Suprapubic skin (tissue), 4 donors: ENCODE data around the gene PLXND1.

Experiments used
- CTCF ChIP-seq, 2 donors: fragments of 200-600 bp in 1 of 2; fragments of 450-650 bp in 1 of 2; sonication (generic) in 1 of 2; IDR thresholded peaks; one replicate each; pipeline ENCODE4 v1.5.1; 2016 to 2019; ENCODE audit warnings: antibody characterized with exemption in 2 of 2, mild to moderate bottlenecking in 1 of 2, moderate library complexity in 1 of 2
- EP300 ChIP-seq: sonication (generic); formaldehyde crosslinking; IDR thresholded peaks from one replicate; pipeline ENCODE4 v1.6.1; 2017; ENCODE audit warnings: antibody characterized with exemption
- POLR2AphosphoS5 ChIP-seq, 3 donors: sonication (generic); formaldehyde crosslinking; IDR thresholded peaks; one replicate each; pipeline ENCODE4 v1.6.1; 2017; ENCODE audit warnings: antibody characterized with exemption in 3 of 3

- TF ChIP-seq CTCF (IDR thresholded peaks at IDR 0.05) (no peak), POLR2AphosphoS5 (IDR thresholded peaks at IDR 0.05) (no peak), EP300 (no peak)
Observed at GRCh38 chr3:129567939-129568338, 38.5 kb downstream of the PLXND1 start.
